GM12878 (cell line): ENCODE measurements around the gene ORC1. TPM values are rescaled to one million over a fixed set of nuclear protein-coding genes. Genes with fewer than 3 reads are reported as not detected.

ENCODE experiments used
- ATAC-seq: fragments of 200-7000 bp; cut with Tn5 transposase; 3 replicates; pipeline ENCODE4 v1.9.1; 2020; ENCODE audit warnings: mild to moderate bottlenecking, moderate library complexity
- BruUV-seq: library from RNA; stranded (reverse); fragments of 400-500 nt; replicated peaks from 2 replicates; lab custom pipeline; 2021; lab: Mats Ljungman, UMichigan
- CTCF ChIA-PET: fragments of 300-600 bp; sonication (Branson Sonifier 250); formaldehyde crosslinking; extraction: SDS; loops from one replicate; lab custom pipeline; 2021; ENCODE audit warnings: inconsistent platforms; lab: Yijun Ruan, JAX
- POLR2A ChIA-PET: fragments of 350-600 bp; formaldehyde crosslinking; extraction: SDS; loops from one replicate; lab custom pipeline; 2021; ENCODE audit warnings: inconsistent platforms; lab: Charles Lee
- RAD21 ChIA-PET: fragments of 300-600 bp; sonication (Branson Sonifier 250); formaldehyde crosslinking; loops from one replicate; lab custom pipeline; 2023; ENCODE audit warnings: antibody characterized with exemption; ENCODE audit not compliant: unreplicated experiment; lab: Charles Lee
- SMC1A ChIA-PET: fragments of 300-600 bp; sonication (Branson Sonifier 250); formaldehyde crosslinking; loops from one replicate; lab custom pipeline; 2023; ENCODE audit not compliant: unreplicated experiment, uncharacterized antibody; lab: Charles Lee
- DNase-seq: peaks from one replicate; pipeline ENCODE4 v3.0.0-alpha.2; 2011; ENCODE audit warnings: low read depth, low spot score
- FAIRE-seq: peaks from 3 replicates; lab custom pipeline; 2011; peaks lifted over from hg19 to GRCh38; lab: Jason Lieb, UNC
- H2AFZ ChIP-seq: 2 replicates; pipeline ENCODE4 v1.6.0; 2011; ENCODE audit warnings: low read depth, low read length, control low read depth; ENCODE audit not compliant: control insufficient read depth
- H3K27ac ChIP-seq: 2 replicates; pipeline ENCODE4 v1.5.1; 2011; ENCODE audit warnings: control low read depth; ENCODE audit not compliant: control insufficient read depth, insufficient read depth
- H3K27me3 ChIP-seq, 2 experiments: replicated peaks in 1 of 2; 2 replicates each; pipeline versions ENCODE4 v1.6.0 to v1.6.1; 2011; ENCODE audit warnings: low read length in 1 of 2; ENCODE audit not compliant: control insufficient read depth in 2 of 2, insufficient read depth in 2 of 2
- H3K36me3 ChIP-seq, 2 experiments: 2 replicates each; pipeline ENCODE4 v1.5.1; 2011; ENCODE audit warnings: low read length in 1 of 2; ENCODE audit not compliant: control insufficient read depth in 2 of 2, insufficient read depth in 2 of 2
- H3K4me1 ChIP-seq: 2 replicates; pipeline ENCODE4 v1.6.1; 2011; ENCODE audit warnings: mild to moderate bottlenecking, low read length, moderate library complexity, mixed read lengths; ENCODE audit not compliant: control insufficient read depth, insufficient read depth
- H3K4me2 ChIP-seq: 2 replicates; pipeline ENCODE4 v1.6.0; 2011; ENCODE audit warnings: control low read depth; ENCODE audit not compliant: control insufficient read depth, insufficient read depth
- H3K4me3 ChIP-seq: fragments of 200-600 bp; sonication (generic); 2 replicates; pipeline ENCODE4 v1.5.1; 2016
- H3K79me2 ChIP-seq: 2 replicates; pipeline ENCODE4 v1.6.0; 2011; ENCODE audit warnings: low read length; ENCODE audit not compliant: control insufficient read depth, insufficient read depth
- H3K9ac ChIP-seq: 2 replicates; pipeline ENCODE4 v1.8.0; 2011; ENCODE audit warnings: low read length, control low read depth, mixed read lengths; ENCODE audit not compliant: control insufficient read depth, insufficient read depth
- H3K9me3 ChIP-seq: replicated peaks from 3 replicates; pipeline ENCODE4 v1.5.1; 2011; ENCODE audit warnings: mild to moderate bottlenecking, low read length; ENCODE audit not compliant: control insufficient read depth, insufficient read depth
- H4K20me1 ChIP-seq: 2 replicates; pipeline ENCODE4 v1.6.0; 2011; ENCODE audit not compliant: control insufficient read depth, insufficient read depth
- BACH1 ChIP-seq: fragments of 450-650 bp; IDR thresholded peaks from 2 replicates; pipeline ENCODE4 v1.6.1; 2017; ENCODE audit warnings: mild to moderate bottlenecking, borderline replicate concordance
- CHD2 ChIP-seq: IDR thresholded peaks from 2 replicates; pipeline ENCODE4 v1.6.1; 2011; ENCODE audit warnings: low read depth, low read length, improper control_type of control experiment, borderline replicate concordance
- ESRRA ChIP-seq: IDR thresholded peaks from 2 replicates; pipeline ENCODE4 v1.6.1; 2012; ENCODE audit warnings: mild to moderate bottlenecking, low read length, improper control_type of control experiment
- HDAC2 ChIP-seq: fragments of 200-600 bp; sonication (generic); IDR thresholded peaks from 2 replicates; pipeline ENCODE4 v1.6.1; 2017
- JUND ChIP-seq: IDR thresholded peaks from 2 replicates; pipeline ENCODE4 v1.6.1; 2012; ENCODE audit warnings: low read depth, mild to moderate bottlenecking, low read length, improper control_type of control experiment, moderate library complexity
- NBN ChIP-seq: fragments of 450-650 bp; IDR thresholded peaks from 2 replicates; pipeline ENCODE4 v1.6.1; 2016
- NFIC ChIP-seq: IDR thresholded peaks from 2 replicates; pipeline ENCODE4 v1.6.1; 2012; ENCODE audit warnings: low read depth, mild to moderate bottlenecking, inconsistent platforms, low read length, moderate library complexity
- PAX5 ChIP-seq: IDR thresholded peaks from 2 replicates; pipeline ENCODE4 v1.6.1; 2011; ENCODE audit warnings: low read depth, low read length, borderline replicate concordance
- POU2F2 ChIP-seq: IDR thresholded peaks from 3 replicates; pipeline ENCODE4 v1.6.1; 2011; ENCODE audit warnings: low read depth, mild to moderate bottlenecking, low read length, borderline replicate concordance
- PRDM15 ChIP-seq: fragments of 450-650 bp; formaldehyde crosslinking; IDR thresholded peaks from 2 replicates; pipeline ENCODE4 v1.4.0; 2020; ENCODE audit warnings: mild to moderate bottlenecking, moderate library complexity
- RAD21 ChIP-seq: IDR thresholded peaks from 2 replicates; pipeline ENCODE4 v1.6.1; 2011; ENCODE audit warnings: mild to moderate bottlenecking, low read depth, low read length, moderate library complexity; ENCODE audit not compliant: insufficient read depth
- SMC3 ChIP-seq: IDR thresholded peaks from 2 replicates; pipeline ENCODE4 v1.6.1; 2011; ENCODE audit warnings: low read length, improper control_type of control experiment, borderline replicate concordance
- ZSCAN29 ChIP-seq: fragments of 450-650 bp; IDR thresholded peaks from 2 replicates; pipeline ENCODE4 v1.6.1; 2017; ENCODE audit warnings: mild to moderate bottlenecking, moderate library complexity
- WGBS: methylation state at CpG from one replicate; pipeline ENCODE4 v1.1.6; 2016; ENCODE audit warnings: low lambda C conversion rate; ENCODE audit not compliant: insufficient replicate concordance, insufficient coverage; ENCODE audit errors: missing lambda C conversion rate; 5-methylcytosine and 5-hydroxymethylcytosine counted together
- in situ Hi-C: fragments of 300-500 bp; cut with MboI; formaldehyde crosslinking; loops from 9 replicates; pipeline ENCODE4 v1.14.3; 2018; ENCODE audit warnings: mixed read lengths
- intact Hi-C: fragments of 100-400 bp; cut with micrococcal nuclease; formaldehyde crosslinking; loops from one replicate; pipeline ENCODE4 v1.14.2; 2022; ENCODE audit not compliant: unreplicated experiment
- polyA plus RNA-seq, 11 experiments: library from polyadenylated mRNA; depleted of rRNA in 4 of 11; unstranded in 6 of 11; stranded (reverse) in 5 of 11; fragments of >200 nt; fragmentation: Nextera tagmentation in 4 of 11; fragmentation: Illumina TruSeq in 1 of 11; extraction: Ambion mirVana in 4 of 11; extraction: Trizol in 1 of 11; gene quantifications; 1 replicate in 1 of 11; 2 replicates in 10 of 11; pipeline versions ENCODE4 v1.2.1 to v1.2.3, GENCODE V29; 2011 to 2016; ENCODE audit warnings: inconsistent platforms in 2 of 11, missing spikeins in 2 of 11, low read depth in 1 of 11
- total RNA-seq, 4 experiments: library from RNA; depleted of rRNA in 3 of 4; stranded (reverse); fragments of >200 nt in 3 of 4; fragmentation: Illumina TruSeq in 1 of 4; extraction: Trizol in 1 of 4; gene quantifications; 2 replicates each; pipeline versions ENCODE4 v1.2.1 to v1.2.3, GENCODE V29; 2013 to 2021
- TF ChIP-seq, protein P1 (sequence below): fragments of 450-650 bp; formaldehyde crosslinking; IDR thresholded peaks from 2 replicates; pipeline ENCODE4 v1.5.0; 2022; ENCODE audit warnings: mild to moderate bottlenecking, missing genetic modification characterization

The ORC1 gene
- total and polyA plus RNA-seq, 10 of the 15 experiments (the other 5 are each of a cell fraction or from before 2014, with no cell fraction given): 7.7 to 34.6 (median 28.7) TPM

DNA sequence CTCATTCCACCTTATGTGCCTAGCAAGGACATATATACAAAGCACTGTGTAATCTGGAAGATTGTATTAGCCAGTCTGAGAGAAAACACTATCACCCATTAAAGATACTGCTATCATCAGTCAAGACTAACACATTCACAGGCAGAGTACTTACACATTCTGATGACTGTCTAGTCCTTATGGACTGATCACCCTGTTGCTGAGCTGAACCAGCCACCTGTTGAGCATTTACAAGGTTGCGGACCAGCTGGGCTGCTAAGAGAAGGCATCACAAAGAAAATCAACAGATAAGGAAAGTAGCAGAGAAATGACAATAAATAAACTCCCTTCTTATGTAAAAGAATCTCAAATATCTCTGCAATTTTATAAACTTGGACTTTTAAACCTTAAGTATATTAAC lies 31.0 kb upstream of the ORC1 start (continued):
- TF ChIP-seq, protein P1, sequence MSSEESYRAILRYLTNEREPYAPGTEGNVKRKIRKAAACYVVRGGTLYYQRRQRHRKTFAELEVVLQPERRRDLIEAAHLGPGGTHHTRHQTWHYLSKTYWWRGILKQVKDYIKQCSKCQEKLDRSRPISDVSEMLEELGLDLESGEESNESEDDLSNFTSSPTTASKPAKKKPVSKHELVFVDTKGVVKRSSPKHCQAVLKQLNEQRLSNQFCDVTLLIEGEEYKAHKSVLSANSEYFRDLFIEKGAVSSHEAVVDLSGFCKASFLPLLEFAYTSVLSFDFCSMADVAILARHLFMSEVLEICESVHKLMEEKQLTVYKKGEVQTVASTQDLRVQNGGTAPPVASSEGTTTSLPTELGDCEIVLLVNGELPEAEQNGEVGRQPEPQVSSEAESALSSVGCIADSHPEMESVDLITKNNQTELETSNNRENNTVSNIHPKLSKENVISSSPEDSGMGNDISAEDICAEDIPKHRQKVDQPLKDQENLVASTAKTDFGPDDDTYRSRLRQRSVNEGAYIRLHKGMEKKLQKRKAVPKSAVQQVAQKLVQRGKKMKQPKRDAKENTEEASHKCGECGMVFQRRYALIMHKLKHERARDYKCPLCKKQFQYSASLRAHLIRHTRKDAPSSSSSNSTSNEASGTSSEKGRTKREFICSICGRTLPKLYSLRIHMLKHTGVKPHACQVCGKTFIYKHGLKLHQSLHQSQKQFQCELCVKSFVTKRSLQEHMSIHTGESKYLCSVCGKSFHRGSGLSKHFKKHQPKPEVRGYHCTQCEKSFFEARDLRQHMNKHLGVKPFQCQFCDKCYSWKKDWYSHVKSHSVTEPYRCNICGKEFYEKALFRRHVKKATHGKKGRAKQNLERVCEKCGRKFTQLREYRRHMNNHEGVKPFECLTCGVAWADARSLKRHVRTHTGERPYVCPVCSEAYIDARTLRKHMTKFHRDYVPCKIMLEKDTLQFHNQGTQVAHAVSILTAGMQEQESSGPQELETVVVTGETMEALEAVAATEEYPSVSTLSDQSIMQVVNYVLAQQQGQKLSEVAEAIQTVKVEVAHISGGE (CRISPR knock-in tag): no peak
- no peak for TF ChIP-seq SMC3
- TF ChIP-seq NFIC: no peak

- DNase-seq: no peak
- no peaks in the 10 kb centered on the region for H3K9me3 ChIP-seq
- BruUV-seq: no TSS peak
- RAD21 ChIA-PET: interaction anchor here (1.7 kb wide), 1 partner anchor 253 kb away, joined by 3 read pairs; no protein-coding TSS in a partner anchor
- no peak overlapping the region for H3K9ac ChIP-seq
- CTCF ChIA-PET: no interaction called here
- no peak for ATAC-seq
- SMC1A ChIA-PET: interaction anchor here (0.6 to 1.3 kb wide), 3 partner anchors 20 to 38 kb away, joined by 3 to 4 read pairs (median 3); no protein-coding TSS in a partner anchor
- H3K4me2 ChIP-seq: no peak overlapping the region
- no peaks in the 10 kb centered on the region for H3K4me1 ChIP-seq
- in situ Hi-C loops (no loop called here), intact Hi-C loops (no loop called here)
- WGBS: over 99% methylated on average over 8 of the region's 8 CpGs
- H3K27ac ChIP-seq: no peak overlapping the region
- POLR2A ChIA-PET: no interaction called here
- H3K4me3 ChIP-seq: no peak overlapping the region
- no peaks in the 10 kb centered on the region for H3K27me3 ChIP-seq
- no peak overlapping the region for H2AFZ ChIP-seq
- no peaks in the 10 kb centered on the region for H3K79me2 ChIP-seq
- H4K20me1 ChIP-seq: no peaks in the 10 kb centered on the region
- TF ChIP-seq ESRRA (no peak), HDAC2 (no peak), JUND (no peak), ZSCAN29 (no peak), POU2F2 (no peak), RAD21 (no peak), NBN (no peak), BACH1 (no peak), PRDM15 (CRISPR knock-in tag) (no peak), PAX5 (no peak), CHD2 (no peak), NFIC (no peak)
- no peak for FAIRE-seq
- peaks cover 3 to 4% of the 10 kb centered on the region in 2 experiments; a peak in 3 of 4 replicates for H3K36me3 ChIP-seq
These were observed 28.6 kb upstream of the ORC1 start for GRCh38 chr1:52432807-52433206.
